ENCODE data around the gene RASL10B. TPM values are rescaled to one million over a fixed set of nuclear protein-coding genes. Genes with fewer than 3 reads are reported as not detected.

RASL10B gene
- polyA plus RNA-seq, 1 donor from 2014 or later, result 10.7 TPM

GRCh38 chr17:35763767-35764122, 32.3 kb downstream of the RASL10B start:
- H3F3A ChIP-seq (ENCODE audit: insufficient read depth, low read length, poor library complexity, severe bottlenecking), result no peaks in the 10 kb centered on the region
- no peaks in the 10 kb centered on the region for H3K9me2 ChIP-seq (ENCODE audit: insufficient read depth, low read length)
- H3K4me2 ChIP-seq (ENCODE audit: low read length), result no peak overlapping the region
- peak overlapping the region; percentile 88 for H3K9ac ChIP-seq (ENCODE audit: low read length)
- no peaks in the 10 kb centered on the region for H3K79me2 ChIP-seq (replicated peaks; ENCODE audit: insufficient read depth, low read length)
- no peaks in the 10 kb centered on the region for H3K9me3 ChIP-seq (ENCODE audit: low read length)
- peak overlapping the region; percentile 90 for H3K4me3 ChIP-seq (ENCODE audit: low read length)
- no peak for TF ChIP-seq EP300 (conservative IDR thresholded peaks at IDR 0.05; ENCODE audit: poor library complexity, severe bottlenecking)
- peak overlapping the region; percentile 89 for H3K27ac ChIP-seq (ENCODE audit: low read length)
- H3K36me3 ChIP-seq (ENCODE audit: insufficient read depth, low read length), result no peaks in the 10 kb centered on the region
- H3K27me3 ChIP-seq (ENCODE audit: insufficient read depth, low read depth, low read length), result no peaks in the 10 kb centered on the region
- peak overlapping the region; percentile 69 for H2AFZ ChIP-seq (ENCODE audit: low read depth, low read length)
- H4K20me1 ChIP-seq (ENCODE audit: insufficient read depth), result no peaks in the 10 kb centered on the region

GRCh38 chr17:35764123-35764991, 32.9 kb downstream of the RASL10B start:
- Histone ChIP-seq H3K4me2 (ENCODE audit: low read length) (peak overlapping the region; percentile 35), H3K27ac (ENCODE audit: low read length) (peak overlapping the region; percentile 89), H3F3A (ENCODE audit: insufficient read depth, low read length, poor library complexity, severe bottlenecking) (no peaks in the 10 kb centered on the region), H2AFZ (ENCODE audit: low read depth, low read length) (peak overlapping the region; percentile 76), H3K9ac (ENCODE audit: low read length) (peak overlapping the region; percentile 88), H3K9me2 (ENCODE audit: insufficient read depth, low read length) (no peaks in the 10 kb centered on the region), H3K4me3 (ENCODE audit: low read length) (peak overlapping the region; percentile 90), H3K27me3 (ENCODE audit: insufficient read depth, low read depth, low read length) (no peaks in the 10 kb centered on the region), H3K36me3 (ENCODE audit: insufficient read depth, low read length) (no peaks in the 10 kb centered on the region), H3K79me2 (replicated peaks; ENCODE audit: insufficient read depth, low read length) (no peaks in the 10 kb centered on the region), H4K20me1 (ENCODE audit: insufficient read depth) (no peaks in the 10 kb centered on the region), H3K9me3 (ENCODE audit: low read length) (no peaks in the 10 kb centered on the region)
- peak; percentile 50 for TF ChIP-seq REST (IDR thresholded peaks at IDR 0.05; ENCODE audit: borderline replicate concordance)
- peak; percentile 60 for TF ChIP-seq MXI1 (conservative IDR thresholded peaks at IDR 0.05; ENCODE audit: poor library complexity, severe bottlenecking)
- peak; percentile 12 for TF ChIP-seq EP300 (conservative IDR thresholded peaks at IDR 0.05; ENCODE audit: poor library complexity, severe bottlenecking)
- peak; percentile 83 for TF ChIP-seq RAD21 (conservative IDR thresholded peaks at IDR 0.05)
- TF ChIP-seq CTCF (IDR thresholded peaks at IDR 0.05; ENCODE audit: poor library complexity, severe bottlenecking), result peak; percentile 91
- peak; percentile 56 for TF ChIP-seq TAF1 (IDR thresholded peaks at IDR 0.05; ENCODE audit: low read depth)
- peak; percentile 88 for TF ChIP-seq SMC3 (conservative IDR thresholded peaks at IDR 0.05; ENCODE audit: poor library complexity)
- peak; percentile 74 for TF ChIP-seq POLR2AphosphoS5 (IDR thresholded peaks at IDR 0.05)
- TF ChIP-seq EZH2 (IDR thresholded peaks at IDR 0.05; ENCODE audit: borderline replicate concordance, insufficient read depth, low read length, poor library complexity, severe bottlenecking), result no peak

All from neural cell (in vitro differentiated cells).